ENCODE measurements around the gene PNPLA7.

DNA sequence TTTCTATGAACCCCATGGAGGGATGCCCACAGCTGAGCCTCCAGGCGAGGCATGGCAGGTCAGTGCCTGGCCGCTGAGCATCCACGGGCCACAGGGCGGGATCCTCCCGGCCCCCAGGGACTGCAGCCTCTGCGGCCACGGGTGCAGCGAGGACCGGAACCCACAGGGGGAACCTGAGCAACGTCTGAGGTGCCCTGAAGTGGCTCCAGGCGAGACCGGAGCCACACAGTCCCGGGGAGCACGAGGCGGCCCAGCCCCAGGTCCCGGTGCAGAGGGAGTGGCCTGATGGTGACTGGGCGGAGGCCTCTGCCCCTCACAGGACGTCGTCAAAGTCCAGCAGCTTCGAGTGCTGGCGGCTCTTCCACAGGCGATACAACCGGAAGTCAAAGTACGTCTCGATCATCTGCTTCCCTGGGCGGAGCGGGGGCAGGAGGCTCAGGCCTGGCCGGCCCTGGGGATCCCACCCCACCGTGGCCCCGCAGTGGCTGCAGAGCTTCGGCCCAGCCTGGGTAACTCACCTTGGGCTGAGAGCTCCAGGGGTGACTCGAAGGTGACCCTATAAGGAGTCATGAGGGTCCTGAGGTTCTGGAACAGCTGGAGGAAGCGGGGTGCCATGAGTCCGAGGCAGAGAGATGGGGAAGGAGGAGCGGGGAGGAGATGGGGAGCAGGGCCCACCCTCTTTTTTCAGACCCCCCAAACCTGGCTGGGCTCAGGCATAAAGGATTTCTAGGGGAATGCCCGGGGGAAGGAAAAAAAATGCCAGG lies 100.9 kb downstream of the PNPLA7 start:
- TF ChIP-seq, protein P1, sequence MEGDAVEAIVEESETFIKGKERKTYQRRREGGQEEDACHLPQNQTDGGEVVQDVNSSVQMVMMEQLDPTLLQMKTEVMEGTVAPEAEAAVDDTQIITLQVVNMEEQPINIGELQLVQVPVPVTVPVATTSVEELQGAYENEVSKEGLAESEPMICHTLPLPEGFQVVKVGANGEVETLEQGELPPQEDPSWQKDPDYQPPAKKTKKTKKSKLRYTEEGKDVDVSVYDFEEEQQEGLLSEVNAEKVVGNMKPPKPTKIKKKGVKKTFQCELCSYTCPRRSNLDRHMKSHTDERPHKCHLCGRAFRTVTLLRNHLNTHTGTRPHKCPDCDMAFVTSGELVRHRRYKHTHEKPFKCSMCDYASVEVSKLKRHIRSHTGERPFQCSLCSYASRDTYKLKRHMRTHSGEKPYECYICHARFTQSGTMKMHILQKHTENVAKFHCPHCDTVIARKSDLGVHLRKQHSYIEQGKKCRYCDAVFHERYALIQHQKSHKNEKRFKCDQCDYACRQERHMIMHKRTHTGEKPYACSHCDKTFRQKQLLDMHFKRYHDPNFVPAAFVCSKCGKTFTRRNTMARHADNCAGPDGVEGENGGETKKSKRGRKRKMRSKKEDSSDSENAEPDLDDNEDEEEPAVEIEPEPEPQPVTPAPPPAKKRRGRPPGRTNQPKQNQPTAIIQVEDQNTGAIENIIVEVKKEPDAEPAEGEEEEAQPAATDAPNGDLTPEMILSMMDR (IDR thresholded peaks at IDR 0.05; ENCODE audit: borderline replicate concordance, extremely low read depth, low read length, poor library complexity, severe bottlenecking): no peak
- TF ChIP-seq EZH2 (IDR thresholded peaks at IDR 0.05; ENCODE audit: borderline replicate concordance, low read depth, low read length, severe bottlenecking): no peak
